ENCODE results near the gene SMAD4. TPM values are rescaled to one million over a fixed set of nuclear protein-coding genes. Genes with fewer than 3 reads are reported as not detected.

Gene SMAD4
- total RNA-seq, result 128 TPM

DNA sequence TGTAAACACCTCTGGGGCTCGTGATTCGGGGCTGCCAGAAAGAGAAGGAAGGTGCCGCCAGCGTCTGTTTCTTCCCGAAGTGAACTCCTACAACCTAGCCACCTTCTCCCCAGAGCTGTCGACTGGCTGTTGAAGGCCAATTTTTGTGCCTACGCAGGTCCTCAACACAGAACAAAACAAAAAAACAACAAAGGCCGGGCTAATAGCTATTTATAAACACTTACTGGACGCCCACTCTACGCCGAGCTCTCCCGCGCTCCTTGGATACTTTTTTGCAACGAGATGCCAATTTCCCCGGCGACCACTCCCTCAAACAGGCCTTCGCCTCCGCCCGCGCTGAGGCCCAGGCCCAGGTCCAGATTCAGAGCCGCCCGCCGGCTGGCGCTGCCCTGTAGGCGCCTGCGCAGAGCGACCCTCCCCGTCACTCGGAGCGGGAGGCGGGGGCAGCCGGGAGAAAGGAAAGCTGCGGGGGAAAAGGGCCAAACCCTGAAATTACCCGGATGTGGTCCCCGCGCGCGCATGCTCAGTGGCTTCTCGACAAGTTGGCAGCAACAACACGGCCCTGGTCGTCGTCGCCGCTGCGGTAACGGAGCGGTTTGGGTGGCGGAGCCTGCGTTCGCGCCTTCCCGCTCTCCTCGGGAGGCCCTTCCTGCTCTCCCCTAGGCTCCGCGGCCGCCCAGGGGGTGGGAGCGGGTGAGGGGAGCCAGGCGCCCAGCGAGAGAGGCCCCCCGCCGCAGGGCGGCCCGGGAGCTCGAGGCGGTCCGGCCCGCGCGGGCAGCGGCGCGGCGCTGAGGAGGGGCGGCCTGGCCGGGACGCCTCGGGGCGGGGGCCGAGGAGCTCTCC is at the start of gene SMAD4:
Gene SMAD4 (plus strand): TSS at position 520 of the 843 bp plus-strand sequence. CDS start 16,834 bp downstream, outside the sequence.

Other genes with a start within 250 kb of the SMAD4 start
- 0.31 TPM for gene MRO, start 210.2 kb upstream of the SMAD4 start, total RNA-seq
- 112 TPM for gene ME2, start 151.1 kb upstream of the SMAD4 start, total RNA-seq
- 15.0 TPM for gene ELAC1, start 62.2 kb upstream of the SMAD4 start, total RNA-seq
- gene MEX3C, start 167.5 kb downstream of the SMAD4 start, total RNA-seq, result 102 TPM